Activated CD8-positive, alpha-beta memory T cell treated with anti-CD3 and anti-CD28 coated beads for 4 hours (primary cell): ENCODE results near the gene SLC47A1.
"Not testable (repeated sequence)": the region's sequence is repeated elsewhere in the genome, so short reads cannot be mapped to it uniquely, and the experiment has no call there.

Source experiments
- DNase-seq, 2 donors: peaks; one replicate each; pipeline ENCODE4 v3.0.0-alpha.2; 2020; ENCODE audit warnings: low read depth in 2 of 2

SLC47A1 gene

GRCh38 chr17:19551591-19552148 is 18.0 kb downstream of the SLC47A1 start:
- DNase-seq: no peak

GRCh38 chr17:19553036-19553435 is 19.4 kb downstream of the SLC47A1 start:
- DNase-seq: no peak

GRCh38 chr17:19554393-19554792 is 20.7 kb downstream of the SLC47A1 start:
- no peak for DNase-seq

GRCh38 chr17:19555746-19556145 is 22.1 kb downstream of the SLC47A1 start:
- no peak for DNase-seq

- no peak for DNase-seq
Measured at GRCh38 chr17:19558946-19559345, 25.3 kb downstream of the SLC47A1 start.

- no peak for DNase-seq
Measured at GRCh38 chr17:19561697-19562318, 28.2 kb downstream of the SLC47A1 start.

- DNase-seq: no peak
Measured at GRCh38 chr17:19565817-19566575, 32.3 kb downstream of the SLC47A1 start.

- DNase-seq: no peak
Measured at GRCh38 chr17:19567216-19568015, 33.8 kb downstream of the SLC47A1 start.

GRCh38 chr17:19568016-19568350 is 34.3 kb downstream of the SLC47A1 start:
- DNase-seq: no peak

GRCh38 chr17:19569785-19570543 is 36.3 kb downstream of the SLC47A1 start:
- no peak for DNase-seq

GRCh38 chr17:19570544-19571062 is 36.9 kb downstream of the SLC47A1 start:
- no peak for DNase-seq

GRCh38 chr17:19573075-19573474 is 39.4 kb downstream of the SLC47A1 start:
- no peak for DNase-seq

GRCh38 chr17:19574956-19575355 is 41.3 kb downstream of the SLC47A1 start:
- DNase-seq: no peak

- DNase-seq: no peak
Measured at GRCh38 chr17:19578545-19578944, 44.9 kb downstream of the SLC47A1 start.

- no peak for DNase-seq
Measured at GRCh38 chr17:19579192-19579761, 45.6 kb downstream of the SLC47A1 start.

- DNase-seq: no peak
Measured at GRCh38 chr17:19579867-19580565, 46.4 kb downstream of the SLC47A1 start.

GRCh38 chr17:19580566-19580920 is 46.9 kb downstream of the SLC47A1 start:
- DNase-seq: not testable (repeated sequence)

GRCh38 chr17:19582152-19582551 is 48.5 kb downstream of the SLC47A1 start:
- DNase-seq: not testable (repeated sequence)

GRCh38 chr17:19583871-19584270 is 50.2 kb downstream of the SLC47A1 start:
- no peak for DNase-seq

- no peak for DNase-seq
Measured at GRCh38 chr17:19590451-19590850, 56.8 kb downstream of the SLC47A1 start.
